ENCODE results near the gene TMEM200A. TPM values are rescaled to one million over a fixed set of nuclear protein-coding genes. Genes with fewer than 3 reads are reported as not detected.

The TMEM200A gene
- total RNA-seq, 4 donors from 2014 or later, result 0.79 to 4.4 (median 2.7) TPM

DNA sequence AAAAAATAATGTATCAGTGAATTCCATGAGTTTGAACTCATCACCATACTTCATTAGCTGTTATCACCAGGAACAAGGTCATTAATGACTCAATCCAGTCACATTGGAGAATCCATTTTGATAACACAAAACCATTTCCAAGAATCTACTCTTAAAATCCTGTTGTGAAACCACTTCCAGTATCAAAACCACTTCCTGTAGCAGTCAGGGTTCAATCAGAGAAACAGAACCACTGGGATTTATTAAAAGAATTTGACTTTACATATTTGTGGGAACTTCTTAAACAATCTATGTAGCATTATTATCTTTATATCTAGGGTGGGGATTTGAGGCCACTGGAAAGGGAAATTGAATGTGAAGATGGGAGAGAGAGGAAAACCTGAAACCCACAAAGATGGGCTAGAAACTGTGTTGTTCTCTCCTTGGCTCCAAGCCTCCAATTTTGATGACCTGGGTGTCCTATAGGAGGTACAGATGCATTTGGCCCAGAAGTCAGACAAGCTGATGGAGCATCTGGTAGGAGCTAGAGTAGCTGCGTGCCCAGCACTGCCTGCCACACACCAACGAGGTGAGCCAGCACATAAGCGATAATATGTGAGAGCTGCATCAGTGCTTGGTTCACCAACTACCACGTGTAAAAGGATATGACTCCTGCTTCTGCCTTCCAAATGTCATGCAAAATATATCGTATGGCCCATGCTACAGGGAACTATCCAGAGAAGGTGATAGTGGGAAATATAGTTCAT, 117.0 kb downstream of the TMEM200A start:
- DNase-seq (ENCODE audit: low spot score) (no peak), ATAC-seq (ENCODE audit: low FRiP score) (no peak)
- TF ChIP-seq, protein P1, sequence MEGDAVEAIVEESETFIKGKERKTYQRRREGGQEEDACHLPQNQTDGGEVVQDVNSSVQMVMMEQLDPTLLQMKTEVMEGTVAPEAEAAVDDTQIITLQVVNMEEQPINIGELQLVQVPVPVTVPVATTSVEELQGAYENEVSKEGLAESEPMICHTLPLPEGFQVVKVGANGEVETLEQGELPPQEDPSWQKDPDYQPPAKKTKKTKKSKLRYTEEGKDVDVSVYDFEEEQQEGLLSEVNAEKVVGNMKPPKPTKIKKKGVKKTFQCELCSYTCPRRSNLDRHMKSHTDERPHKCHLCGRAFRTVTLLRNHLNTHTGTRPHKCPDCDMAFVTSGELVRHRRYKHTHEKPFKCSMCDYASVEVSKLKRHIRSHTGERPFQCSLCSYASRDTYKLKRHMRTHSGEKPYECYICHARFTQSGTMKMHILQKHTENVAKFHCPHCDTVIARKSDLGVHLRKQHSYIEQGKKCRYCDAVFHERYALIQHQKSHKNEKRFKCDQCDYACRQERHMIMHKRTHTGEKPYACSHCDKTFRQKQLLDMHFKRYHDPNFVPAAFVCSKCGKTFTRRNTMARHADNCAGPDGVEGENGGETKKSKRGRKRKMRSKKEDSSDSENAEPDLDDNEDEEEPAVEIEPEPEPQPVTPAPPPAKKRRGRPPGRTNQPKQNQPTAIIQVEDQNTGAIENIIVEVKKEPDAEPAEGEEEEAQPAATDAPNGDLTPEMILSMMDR (IDR thresholded peaks at IDR 0.05), result no peak

GRCh38 chr6:130485870-130486269, 120.1 kb downstream of the TMEM200A start:
- ATAC-seq (ENCODE audit: low FRiP score) (no peak), DNase-seq (ENCODE audit: low spot score) (no peak)
- TF ChIP-seq, protein P1 (IDR thresholded peaks at IDR 0.05), result no peak

- DNase-seq (ENCODE audit: low spot score), result no peak
- TF ChIP-seq, protein P1 (IDR thresholded peaks at IDR 0.05), result no peak
- ATAC-seq (ENCODE audit: low FRiP score), result no peak
Measured at GRCh38 chr6:130486417-130486816, 120.6 kb downstream of the TMEM200A start.

DNA sequence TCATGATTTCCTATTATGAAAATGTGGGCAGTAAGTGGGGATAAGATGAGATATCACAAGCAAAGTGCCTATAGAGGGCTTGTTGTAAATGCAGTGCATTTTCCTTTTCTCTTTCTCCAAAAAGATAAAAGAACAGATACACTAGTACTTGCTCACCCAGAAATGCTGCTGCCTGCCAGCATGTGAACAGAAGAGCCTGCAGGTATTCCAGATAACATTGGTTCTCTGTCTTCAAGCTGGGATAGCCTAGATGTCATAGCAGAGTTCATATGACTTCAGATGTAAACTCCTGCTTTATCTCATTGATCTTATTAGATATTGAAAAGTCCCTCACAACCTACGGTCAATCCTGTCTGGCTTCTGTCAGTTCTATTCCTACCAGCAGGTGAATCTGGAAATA, 123.7 kb downstream of the TMEM200A start:
- TF ChIP-seq, protein P1 (IDR thresholded peaks at IDR 0.05), result no peak
- DNase-seq (ENCODE audit: low spot score) (no peak), ATAC-seq (ENCODE audit: low FRiP score) (no peak)

Other genes with a start within 250 kb of the TMEM200A start
- gene SAMD3, start 143.1 kb upstream of the TMEM200A start, total RNA-seq, result 1 to 10 TPM; 1.3 to 3.3 (median 1.8) TPM

All from omental fat pad (tissue), 4 donors.